PC-3 (cell line): ENCODE data around the gene IGFBP4.

Experiments
- CTCF ChIP-seq: fragments of 300-600 bp; sonication (generic); conservative IDR thresholded peaks from 2 replicates; pipeline ENCODE4 v1.5.1; 2017; ENCODE audit warnings: antibody characterized with exemption, low read depth, mild to moderate bottlenecking, low read length
- EZH2 ChIP-seq: fragments of 300-600 bp; sonication (generic); IDR thresholded peaks from one replicate; pipeline ENCODE4 v1.6.1; 2017; ENCODE audit warnings: antibody characterized with exemption, mild to moderate bottlenecking, low read length; ENCODE audit not compliant: unreplicated experiment
- EZH2phosphoT487 ChIP-seq: fragments of 300-600 bp; sonication (generic); IDR thresholded peaks from 2 replicates; pipeline ENCODE4 v1.6.1; 2018; ENCODE audit warnings: mild to moderate bottlenecking, antibody characterized with exemption, low read length, borderline replicate concordance

- TF ChIP-seq CTCF (no peak), EZH2 (no peak), EZH2phosphoT487 (no peak)
Observed at GRCh38 chr17:40484973-40485530, 41.8 kb downstream of the IGFBP4 start.
